Measurements from ENCODE around the gene DOCK2.

- TF ChIP-seq CTCF (IDR thresholded peaks at IDR 0.05; ENCODE audit: extremely low read depth in 1 of 2, insufficient read depth in 1 of 2, low read depth in 1 of 2, low read length in 2 of 2) (no peak), EZH2 (IDR thresholded peaks at IDR 0.05; ENCODE audit: borderline replicate concordance, low read depth, low read length, severe bottlenecking) (no peak), POLR2A (IDR thresholded peaks at IDR 0.05; ENCODE audit: low read depth, low read length) (no peak)
These were observed 306.0 kb downstream of the DOCK2 start for GRCh38 chr5:169943026-169943425.
